ENCODE measurements around the gene PRKCA. TPM values are rescaled to one million over a fixed set of nuclear protein-coding genes. Genes with fewer than 3 reads are reported as not detected.

The PRKCA gene
- total and polyA plus RNA-seq, 4 donors = 3.0 to 14.1 (median 5.4) TPM

DNA sequence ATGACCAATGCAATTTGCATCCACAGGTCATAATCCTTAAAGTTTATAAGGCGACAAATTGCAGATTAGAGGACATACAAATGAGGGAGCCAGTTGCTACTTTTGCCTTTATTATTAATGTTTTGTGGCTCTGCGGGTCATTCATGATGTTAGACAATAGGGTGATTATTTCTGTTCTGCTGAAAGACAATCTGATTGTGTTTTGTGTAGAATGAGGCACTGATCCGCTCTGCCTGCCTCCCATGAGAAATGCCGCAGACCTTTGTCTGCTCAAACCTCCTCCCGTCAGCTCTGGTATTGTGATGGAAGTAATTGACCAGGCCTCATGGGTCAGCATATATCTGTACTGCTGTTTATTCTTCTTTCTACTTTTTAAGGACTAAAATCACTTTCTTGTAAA lies 224.9 kb downstream of the PRKCA start:
- Histone ChIP-seq H3K36me3 (ENCODE audit: control insufficient read depth in 4 of 4, insufficient read depth in 3 of 4, low read depth in 1 of 4, low read length in 3 of 4) (peaks cover 0 to 2% (median 0%) of the 10 kb centered on the region in 4 donors), H3K4me3 (ENCODE audit: low read depth in 1 of 3, low read length in 3 of 3) (no peak overlapping the region), H3K27me3 (ENCODE audit: control insufficient read depth in 4 of 4, insufficient read depth in 4 of 4, low read length in 3 of 4) (no peaks in the 10 kb centered on the region), H3K9me3 (ENCODE audit: control insufficient read depth in 4 of 4, low read length in 3 of 4) (no peaks in the 10 kb centered on the region), H3K4me1 (ENCODE audit: control insufficient read depth in 4 of 4, insufficient read depth in 4 of 4, low read length in 3 of 4) (peaks cover 0 to 2% (median 0%) of the 10 kb centered on the region in 4 donors), H3K27ac (ENCODE audit: low read depth in 1 of 2, low read length in 2 of 2) (no peak overlapping the region), H3K9ac (ENCODE audit: low read depth in 1 of 2, low read length in 2 of 2) (no peak overlapping the region)
- WGBS = 97% methylated on average over 5 of the region's 5 CpGs
- DNase-seq (ENCODE audit: low spot score) = no peak
- TF ChIP-seq JUND (IDR thresholded peaks at IDR 0.05) (no peak), NR2F2 (IDR thresholded peaks at IDR 0.05) (no peak), SP1 (IDR thresholded peaks at IDR 0.05) (no peak), RAD21 (IDR thresholded peaks at IDR 0.05) (no peak), HNF4G (IDR thresholded peaks at IDR 0.05) (no peak)
- TF ChIP-seq, protein P1, sequence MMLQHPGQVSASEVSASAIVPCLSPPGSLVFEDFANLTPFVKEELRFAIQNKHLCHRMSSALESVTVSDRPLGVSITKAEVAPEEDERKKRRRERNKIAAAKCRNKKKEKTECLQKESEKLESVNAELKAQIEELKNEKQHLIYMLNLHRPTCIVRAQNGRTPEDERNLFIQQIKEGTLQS (IDR thresholded peaks at IDR 0.05) = no peak
- TF ChIP-seq, protein P2, sequence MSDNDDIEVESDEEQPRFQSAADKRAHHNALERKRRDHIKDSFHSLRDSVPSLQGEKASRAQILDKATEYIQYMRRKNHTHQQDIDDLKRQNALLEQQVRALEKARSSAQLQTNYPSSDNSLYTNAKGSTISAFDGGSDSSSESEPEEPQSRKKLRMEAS (IDR thresholded peaks at IDR 0.05) = no peak
- TF ChIP-seq, protein P3, sequence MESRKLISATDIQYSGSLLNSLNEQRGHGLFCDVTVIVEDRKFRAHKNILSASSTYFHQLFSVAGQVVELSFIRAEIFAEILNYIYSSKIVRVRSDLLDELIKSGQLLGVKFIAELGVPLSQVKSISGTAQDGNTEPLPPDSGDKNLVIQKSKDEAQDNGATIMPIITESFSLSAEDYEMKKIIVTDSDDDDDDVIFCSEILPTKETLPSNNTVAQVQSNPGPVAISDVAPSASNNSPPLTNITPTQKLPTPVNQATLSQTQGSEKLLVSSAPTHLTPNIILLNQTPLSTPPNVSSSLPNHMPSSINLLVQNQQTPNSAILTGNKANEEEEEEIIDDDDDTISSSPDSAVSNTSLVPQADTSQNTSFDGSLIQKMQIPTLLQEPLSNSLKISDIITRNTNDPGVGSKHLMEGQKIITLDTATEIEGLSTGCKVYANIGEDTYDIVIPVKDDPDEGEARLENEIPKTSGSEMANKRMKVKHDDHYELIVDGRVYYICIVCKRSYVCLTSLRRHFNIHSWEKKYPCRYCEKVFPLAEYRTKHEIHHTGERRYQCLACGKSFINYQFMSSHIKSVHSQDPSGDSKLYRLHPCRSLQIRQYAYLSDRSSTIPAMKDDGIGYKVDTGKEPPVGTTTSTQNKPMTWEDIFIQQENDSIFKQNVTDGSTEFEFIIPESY (IDR thresholded peaks at IDR 0.05) = no peak
- TF ChIP-seq, protein P4, sequence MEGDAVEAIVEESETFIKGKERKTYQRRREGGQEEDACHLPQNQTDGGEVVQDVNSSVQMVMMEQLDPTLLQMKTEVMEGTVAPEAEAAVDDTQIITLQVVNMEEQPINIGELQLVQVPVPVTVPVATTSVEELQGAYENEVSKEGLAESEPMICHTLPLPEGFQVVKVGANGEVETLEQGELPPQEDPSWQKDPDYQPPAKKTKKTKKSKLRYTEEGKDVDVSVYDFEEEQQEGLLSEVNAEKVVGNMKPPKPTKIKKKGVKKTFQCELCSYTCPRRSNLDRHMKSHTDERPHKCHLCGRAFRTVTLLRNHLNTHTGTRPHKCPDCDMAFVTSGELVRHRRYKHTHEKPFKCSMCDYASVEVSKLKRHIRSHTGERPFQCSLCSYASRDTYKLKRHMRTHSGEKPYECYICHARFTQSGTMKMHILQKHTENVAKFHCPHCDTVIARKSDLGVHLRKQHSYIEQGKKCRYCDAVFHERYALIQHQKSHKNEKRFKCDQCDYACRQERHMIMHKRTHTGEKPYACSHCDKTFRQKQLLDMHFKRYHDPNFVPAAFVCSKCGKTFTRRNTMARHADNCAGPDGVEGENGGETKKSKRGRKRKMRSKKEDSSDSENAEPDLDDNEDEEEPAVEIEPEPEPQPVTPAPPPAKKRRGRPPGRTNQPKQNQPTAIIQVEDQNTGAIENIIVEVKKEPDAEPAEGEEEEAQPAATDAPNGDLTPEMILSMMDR (IDR thresholded peaks at IDR 0.05; ENCODE audit: low read depth, low read length, missing input control) = no peak

DNA sequence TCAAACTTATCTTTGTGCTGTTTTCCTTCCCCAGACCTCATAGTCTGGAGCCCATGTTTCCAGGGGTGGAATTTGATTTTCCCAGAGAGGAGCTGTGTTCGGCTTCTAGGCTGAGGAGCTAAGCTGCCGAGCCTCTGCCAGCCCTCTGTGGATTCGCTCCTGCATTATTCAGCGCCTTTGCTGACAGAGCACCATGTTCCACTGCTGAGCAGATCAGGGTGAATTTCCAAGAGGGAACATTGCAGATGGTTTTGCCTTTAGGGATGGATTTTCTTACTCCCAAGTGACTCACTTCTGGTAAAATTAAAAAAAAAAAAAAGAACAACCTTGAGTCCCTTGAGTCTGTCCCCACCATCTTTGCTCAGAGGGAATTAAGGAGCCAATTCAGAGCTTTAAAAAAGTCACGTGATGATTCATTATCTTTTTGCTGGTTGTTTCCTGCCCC lies 229.5 kb downstream of the PRKCA start:
- H3K36me3 ChIP-seq (ENCODE audit: control insufficient read depth in 4 of 4, insufficient read depth in 3 of 4, low read depth in 1 of 4, low read length in 3 of 4) = no peaks in the 10 kb centered on the region
- TF ChIP-seq RAD21 (IDR thresholded peaks at IDR 0.05) = no peak
- TF ChIP-seq YY1 (IDR thresholded peaks at IDR 0.05) = no peak
- TF ChIP-seq HNF4G (IDR thresholded peaks at IDR 0.05) = no peak
- TF ChIP-seq, protein P1 (IDR thresholded peaks at IDR 0.05) = no peak
- H3K27ac ChIP-seq (ENCODE audit: low read depth in 1 of 2, low read length in 2 of 2) = no peak overlapping the region
- no peaks in the 10 kb centered on the region for H3K9me3 ChIP-seq (ENCODE audit: control insufficient read depth in 4 of 4, low read length in 3 of 4)
- WGBS = 94% methylated on average over 5 of the region's 5 CpGs
- no peaks in the 10 kb centered on the region for H3K4me1 ChIP-seq (ENCODE audit: control insufficient read depth in 4 of 4, insufficient read depth in 4 of 4, low read length in 3 of 4)
- H3K27me3 ChIP-seq (ENCODE audit: control insufficient read depth in 4 of 4, insufficient read depth in 4 of 4, low read length in 3 of 4) = no peaks in the 10 kb centered on the region
- no peak for DNase-seq (ENCODE audit: low spot score)
- no peak overlapping the region for H3K9ac ChIP-seq (ENCODE audit: low read depth in 1 of 2, low read length in 2 of 2)
- no peak overlapping the region for H3K4me3 ChIP-seq (ENCODE audit: low read depth in 1 of 3, low read length in 3 of 3)

DNA sequence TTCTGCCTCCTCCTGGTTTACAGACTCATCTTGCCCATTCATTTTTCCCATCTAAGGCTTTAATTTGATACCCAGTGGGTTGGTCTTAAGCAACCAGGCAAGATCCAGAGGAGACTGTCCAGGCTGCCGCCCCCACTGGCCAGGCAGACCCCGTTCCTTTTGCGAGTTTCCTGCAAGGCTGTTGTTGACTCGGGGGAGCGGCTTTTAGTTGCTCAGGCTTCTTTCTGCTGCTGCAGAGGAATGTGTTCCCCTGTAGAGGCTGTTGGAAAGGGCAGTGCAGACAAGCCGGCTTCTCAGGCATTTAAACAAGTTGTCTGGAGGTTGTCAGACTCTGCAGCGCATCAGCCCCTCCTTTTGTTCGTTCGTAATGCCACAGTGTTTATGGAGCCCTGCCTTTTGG lies 231.2 kb downstream of the PRKCA start:
- TF ChIP-seq RAD21 (IDR thresholded peaks at IDR 0.05) (peak in 1 of 2 donors; percentile 4), HNF4G (IDR thresholded peaks at IDR 0.05) (no peak)
- TF ChIP-seq, protein P4 (IDR thresholded peaks at IDR 0.05; ENCODE audit: low read depth, low read length, missing input control) = no peak
- Histone ChIP-seq H3K9ac (ENCODE audit: low read depth in 1 of 2, low read length in 2 of 2) (no peak overlapping the region), H3K27me3 (ENCODE audit: control insufficient read depth in 4 of 4, insufficient read depth in 4 of 4, low read length in 3 of 4) (no peaks in the 10 kb centered on the region), H3K4me1 (ENCODE audit: control insufficient read depth in 4 of 4, insufficient read depth in 4 of 4, low read length in 3 of 4) (no peaks in the 10 kb centered on the region), H3K36me3 (ENCODE audit: control insufficient read depth in 4 of 4, insufficient read depth in 3 of 4, low read depth in 1 of 4, low read length in 3 of 4) (no peaks in the 10 kb centered on the region), H3K27ac (ENCODE audit: low read depth in 1 of 2, low read length in 2 of 2) (no peak overlapping the region), H3K9me3 (ENCODE audit: control insufficient read depth in 4 of 4, low read length in 3 of 4) (no peaks in the 10 kb centered on the region), H3K4me3 (ENCODE audit: low read depth in 1 of 3, low read length in 3 of 3) (no peak overlapping the region)
- DNase-seq (ENCODE audit: low spot score) = no peak
- 79% methylated on average over 9 of the region's 9 CpGs for WGBS

All from liver (tissue), 9 donors.